Measurements from ENCODE around the gene NUDT13.

Gene NUDT13

DNA sequence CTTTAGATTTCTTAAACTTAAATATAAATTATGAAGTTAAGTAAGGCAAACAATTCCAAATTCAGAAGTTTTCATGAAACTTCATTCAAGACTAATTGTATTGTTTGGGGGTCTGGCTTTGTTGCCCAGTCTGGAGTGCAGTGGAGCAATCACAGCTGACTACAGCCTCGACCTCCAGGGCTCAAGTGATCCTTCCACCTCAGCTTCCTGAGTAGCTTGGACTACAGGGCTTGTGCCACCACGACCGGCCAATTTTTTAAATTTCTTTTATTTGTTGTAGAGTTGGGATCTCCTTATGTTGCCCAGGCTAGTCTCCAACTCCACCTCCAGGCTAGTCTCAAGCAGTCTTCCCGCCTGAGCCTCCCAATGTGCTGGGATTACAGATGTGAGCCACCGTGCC lies 26.0 kb upstream of the NUDT13 start:
- H2AFZ ChIP-seq (ENCODE audit: low read length) = no peak overlapping the region
- no peaks in the 10 kb centered on the region for H3K27me3 ChIP-seq (replicated peaks; ENCODE audit: insufficient read depth, low read length)
- H3K4me3 ChIP-seq (ENCODE audit: low read length) = no peak overlapping the region
- H3K9me3 ChIP-seq (replicated peaks; ENCODE audit: insufficient read depth, low read length) = no peaks in the 10 kb centered on the region
- H3K27ac ChIP-seq (ENCODE audit: low read length) = no peak overlapping the region
- no peak for TF ChIP-seq EZH2phosphoT487 (IDR thresholded peaks at IDR 0.05; ENCODE audit: low read length)
- TF ChIP-seq EZH2 (optimal IDR thresholded peaks at IDR 0.05; ENCODE audit: low read depth, low read length) = no peak
- TF ChIP-seq CTCF (IDR thresholded peaks at IDR 0.05; ENCODE audit: low read length) = no peak
- no peaks in the 10 kb centered on the region for H4K20me1 ChIP-seq (ENCODE audit: insufficient read depth, low read length)
- H3K4me1 ChIP-seq (ENCODE audit: low read length) = peaks cover 8% of the 10 kb centered on the region; the same call in 1 of the 2 replicates
- H3K79me2 ChIP-seq (ENCODE audit: low read length) = peaks cover 42% of the 10 kb centered on the region
- DNase-seq = no peak
- no peak overlapping the region for H3K4me2 ChIP-seq (ENCODE audit: low read depth, low read length)
- H3K9me2 ChIP-seq (replicated peaks; ENCODE audit: insufficient read depth, low read length) = no peaks in the 10 kb centered on the region
- no peaks in the 10 kb centered on the region for H3F3A ChIP-seq (ENCODE audit: insufficient read depth, low read length)
- no peaks in the 10 kb centered on the region for H3K36me3 ChIP-seq (replicated peaks; ENCODE audit: insufficient read depth, low read length)
- no peak overlapping the region for H3K9ac ChIP-seq (ENCODE audit: low read length)

DNA sequence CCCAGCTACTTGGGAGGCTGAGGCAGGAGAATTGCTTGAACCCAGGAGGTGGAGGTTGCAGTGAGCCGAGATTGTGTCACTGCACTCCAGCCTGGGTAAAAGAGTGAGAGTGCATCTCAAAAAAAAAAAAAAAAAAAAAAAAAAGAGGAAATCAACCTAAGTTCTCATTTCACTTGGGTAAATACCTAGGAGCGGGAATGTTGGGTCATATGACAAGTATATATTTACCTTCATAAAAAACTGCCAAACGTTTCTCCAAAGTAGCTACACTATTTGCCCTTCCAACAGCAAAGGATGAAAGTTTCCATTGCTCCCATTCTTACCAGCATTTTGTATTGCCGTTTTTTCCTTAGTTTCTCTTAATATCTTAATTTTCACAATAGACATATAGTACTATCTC lies 23.4 kb upstream of the NUDT13 start:
- H3K4me1 ChIP-seq (ENCODE audit: low read length) = peaks cover 8% of the 10 kb centered on the region; the same call in 1 of the 2 replicates
- H3K79me2 ChIP-seq (ENCODE audit: low read length) = peaks cover 54% of the 10 kb centered on the region
- no peaks in the 10 kb centered on the region for H3K9me3 ChIP-seq (replicated peaks; ENCODE audit: insufficient read depth, low read length)
- H4K20me1 ChIP-seq (ENCODE audit: insufficient read depth, low read length) = no peaks in the 10 kb centered on the region
- DNase-seq = no peak
- H3F3A ChIP-seq (ENCODE audit: insufficient read depth, low read length) = no peaks in the 10 kb centered on the region
- no peak overlapping the region for H3K4me3 ChIP-seq (ENCODE audit: low read length)
- no peaks in the 10 kb centered on the region for H3K9me2 ChIP-seq (replicated peaks; ENCODE audit: insufficient read depth, low read length)
- H3K9ac ChIP-seq (ENCODE audit: low read length) = no peak overlapping the region
- H3K27me3 ChIP-seq (replicated peaks; ENCODE audit: insufficient read depth, low read length) = no peaks in the 10 kb centered on the region
- H3K4me2 ChIP-seq (ENCODE audit: low read depth, low read length) = no peak overlapping the region
- no peak overlapping the region for H3K27ac ChIP-seq (ENCODE audit: low read length)
- H2AFZ ChIP-seq (ENCODE audit: low read length) = no peak overlapping the region
- TF ChIP-seq CTCF (IDR thresholded peaks at IDR 0.05; ENCODE audit: low read length) (no peak), EZH2phosphoT487 (IDR thresholded peaks at IDR 0.05; ENCODE audit: low read length) (no peak)
- no peaks in the 10 kb centered on the region for H3K36me3 ChIP-seq (replicated peaks; ENCODE audit: insufficient read depth, low read length)

DNA sequence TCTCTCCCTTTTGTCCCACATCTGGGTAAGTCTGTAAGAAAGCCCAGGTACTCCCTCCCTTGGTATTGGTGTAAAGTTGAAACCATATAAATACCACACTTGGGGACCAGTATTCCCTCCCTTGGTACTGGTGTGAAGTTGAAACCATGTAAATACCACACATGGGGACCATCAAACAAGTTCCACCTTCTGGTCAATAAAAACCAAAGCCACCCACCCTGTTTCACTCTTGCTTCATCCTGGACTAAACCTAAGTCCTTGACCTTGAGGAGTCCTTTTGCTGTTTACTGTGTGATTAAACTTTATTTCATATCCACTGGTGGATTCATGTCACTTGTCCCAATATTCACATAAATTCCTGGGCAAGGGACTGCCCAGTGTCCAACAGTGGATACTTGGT lies 22.0 kb upstream of the NUDT13 start:
- H3K4me3 ChIP-seq (ENCODE audit: low read length) = no peak overlapping the region
- H3K9me2 ChIP-seq (replicated peaks; ENCODE audit: insufficient read depth, low read length) = no peaks in the 10 kb centered on the region
- H3K4me1 ChIP-seq (ENCODE audit: low read length) = peaks cover 8% of the 10 kb centered on the region; the same call in 1 of the 2 replicates
- no peaks in the 10 kb centered on the region for H3K9me3 ChIP-seq (replicated peaks; ENCODE audit: insufficient read depth, low read length)
- no peaks in the 10 kb centered on the region for H3F3A ChIP-seq (ENCODE audit: insufficient read depth, low read length)
- H3K4me2 ChIP-seq (ENCODE audit: low read depth, low read length) = no peak overlapping the region; the same call in 1 of the 2 replicates
- DNase-seq = no peak
- peaks cover 57% of the 10 kb centered on the region for H3K79me2 ChIP-seq (ENCODE audit: low read length)
- no peaks in the 10 kb centered on the region for H3K27me3 ChIP-seq (replicated peaks; ENCODE audit: insufficient read depth, low read length)
- H2AFZ ChIP-seq (ENCODE audit: low read length) = no peak overlapping the region
- H3K27ac ChIP-seq (ENCODE audit: low read length) = no peak overlapping the region
- H3K9ac ChIP-seq (ENCODE audit: low read length) = no peak overlapping the region
- H4K20me1 ChIP-seq (ENCODE audit: insufficient read depth, low read length) = no peaks in the 10 kb centered on the region
- H3K36me3 ChIP-seq (replicated peaks; ENCODE audit: insufficient read depth, low read length) = no peaks in the 10 kb centered on the region
- TF ChIP-seq EZH2 (optimal IDR thresholded peaks at IDR 0.05; ENCODE audit: low read depth, low read length) (no peak), EZH2phosphoT487 (IDR thresholded peaks at IDR 0.05; ENCODE audit: low read length) (no peak), CTCF (IDR thresholded peaks at IDR 0.05; ENCODE audit: low read length) (no peak)
